ENCODE data around the gene CALCR. TPM values are rescaled to one million over a fixed set of nuclear protein-coding genes. Genes with fewer than 3 reads are reported as not detected.
A peak's percentile ranks its signal among the peaks of the same experiment; 100 is the strongest.

Gene CALCR
- total and polyA plus RNA-seq, 9 of the 15 experiments (the other 6 are each of a cell fraction or from before 2014, with no cell fraction given) = 0.04 to 0.14 (median 0.09) TPM; not detected in 3

GRCh38 chr7:93375603-93376002 lies 198.9 kb downstream of the CALCR start:
- Histone ChIP-seq H3K4me3 (no peak overlapping the region), H3K4me1 (replicated peaks in 1 of 2; ENCODE audit: control insufficient read depth in 2 of 2, insufficient read depth in 2 of 2, low read length in 2 of 2) (no peaks in the 10 kb centered on the region), H4K20me1 (replicated peaks; ENCODE audit: control insufficient read depth, insufficient read depth, low read length) (no peaks in the 10 kb centered on the region), H3K79me2 (ENCODE audit: control insufficient read depth, insufficient read depth, low read length) (no peaks in the 10 kb centered on the region), H3K9ac (ENCODE audit: insufficient read depth in 1 of 2, low read depth in 2 of 2, low read length in 2 of 2) (no peak overlapping the region), H3K9me3 (replicated peaks; ENCODE audit: control insufficient read depth, insufficient read depth, low read depth, low read length) (no peaks in the 10 kb centered on the region), H3K27ac (ENCODE audit: extremely low read depth, low read depth, low read length) (no peak overlapping the region), H2AFZ (ENCODE audit: low read depth, low read length) (no peak overlapping the region), H3K9me1 (ENCODE audit: control insufficient read depth, insufficient read depth, low read length) (no peaks in the 10 kb centered on the region), H3K27me3 (ENCODE audit: control insufficient read depth in 2 of 2, insufficient read depth in 2 of 2, low read length in 2 of 2) (no peaks in the 10 kb centered on the region), H3K36me3 (ENCODE audit: control insufficient read depth, insufficient read depth, low read length) (no peaks in the 10 kb centered on the region), H3K4me2 (ENCODE audit: insufficient read depth, low read length) (no peak overlapping the region)
- intact Hi-C loops (cut with micrococcal nuclease) = loop anchor here (10.0 kb wide), 1 partner anchor 291 kb away; no protein-coding TSS in a partner anchor
- FAIRE-seq = no peak
- no peak for TF ChIP-seq ZNF586 (CRISPR knock-in tag; conservative IDR thresholded peaks at IDR 0.05)
- TF ChIP-seq NFATC3 (IDR thresholded peaks at IDR 0.05) = no peak
- TF ChIP-seq NFIC (IDR thresholded peaks at IDR 0.05) = no peak
- peak; percentile 39; the same call in 2 of the 3 replicates for ATAC-seq
- ChIA-PET CTCF (ENCODE audit: low intra/inter-chr PET ratio) (no interaction called here), POLR2A (no interaction called here)
- no peak for DNase-seq (ENCODE audit: extremely low read depth in 1 of 4, low spot score in 3 of 4)
- BruUV-seq (replicated peaks) = no TSS peak
- in situ Hi-C loops (cut with MboI) = no loop called here

MicroRNA genes within 50 kb of the gene (microRNA counts, 767-probe panel; counts per million panel counts)
- microRNA hsa-miR-489 (2,969 counts per million, percentile 68 among the panel's probes with 10 or more counts), microRNA hsa-miR-653 (not detected)

Small RNAs within 50 kb of the gene (microRNA-seq; reads per million reads assigned to microRNA genes)
- gene MIR489 (ENCODE audit: borderline microRNAs expressed) (1.1 reads per million, percentile 10 among the genes with 10 or more reads in this experiment), gene MIR653 (ENCODE audit: borderline microRNAs expressed) (2.2 reads per million, percentile 28 among the genes with 10 or more reads in this experiment)

Small RNAs within 50 kb of the gene (small RNA-seq; reads per million reads assigned to genes)
- gene MIR489 = 0.70 reads per million, percentile 41 among the genes with 10 or more reads in this experiment
- 1.8 reads per million, percentile 79 among the genes with 10 or more reads in this experiment for gene MIR653

All from K562 (cell line).